ENCODE measurements around the gene KRTAP10-7.

- TF ChIP-seq CTCF (IDR thresholded peaks at IDR 0.05; ENCODE audit: insufficient read depth, low read length, poor library complexity, severe bottlenecking): no peak
- TF ChIP-seq EZH2phosphoT487 (conservative IDR thresholded peaks at IDR 0.05; ENCODE audit: low read length): no peak
Observed at GRCh38 chr21:44611551-44611950, 11.2 kb downstream of the KRTAP10-7 start.
